Spleen (tissue), 7 donors: ENCODE measurements around the gene RBM14.

ENCODE experiments used
- POLR2AphosphoS5 ChIP-seq, 3 donors: sonication (generic); formaldehyde crosslinking; IDR thresholded peaks; one replicate each; pipeline ENCODE4 v1.5.1; 2017; ENCODE audit warnings: antibody characterized with exemption in 3 of 3
- TF ChIP-seq, protein P1 (sequence below), 11 experiments: fragments of 200-600 bp in 7 of 11; fragments of 450-650 bp in 4 of 11; sonication (generic) in 4 of 11; IDR thresholded peaks in 8 of 11; conservative IDR thresholded peaks in 3 of 11; 1 replicate in 7 of 11; 2 replicates in 4 of 11; pipeline versions ENCODE4 v1.4.0 to v1.8.0; 2016 to 2021; ENCODE audit warnings: antibody characterized with exemption in 11 of 11, inconsistent platforms in 4 of 11, mild to moderate bottlenecking in 1 of 11
- donor health status: DM: no; HTN: no; CAD: no; lungs with moderate emphysema.
- donor health status: DM: no; HTN: no; CAD: no.
- donor health status: DM: no; HTN: no; CAD: no.

- TF ChIP-seq, protein P1, sequence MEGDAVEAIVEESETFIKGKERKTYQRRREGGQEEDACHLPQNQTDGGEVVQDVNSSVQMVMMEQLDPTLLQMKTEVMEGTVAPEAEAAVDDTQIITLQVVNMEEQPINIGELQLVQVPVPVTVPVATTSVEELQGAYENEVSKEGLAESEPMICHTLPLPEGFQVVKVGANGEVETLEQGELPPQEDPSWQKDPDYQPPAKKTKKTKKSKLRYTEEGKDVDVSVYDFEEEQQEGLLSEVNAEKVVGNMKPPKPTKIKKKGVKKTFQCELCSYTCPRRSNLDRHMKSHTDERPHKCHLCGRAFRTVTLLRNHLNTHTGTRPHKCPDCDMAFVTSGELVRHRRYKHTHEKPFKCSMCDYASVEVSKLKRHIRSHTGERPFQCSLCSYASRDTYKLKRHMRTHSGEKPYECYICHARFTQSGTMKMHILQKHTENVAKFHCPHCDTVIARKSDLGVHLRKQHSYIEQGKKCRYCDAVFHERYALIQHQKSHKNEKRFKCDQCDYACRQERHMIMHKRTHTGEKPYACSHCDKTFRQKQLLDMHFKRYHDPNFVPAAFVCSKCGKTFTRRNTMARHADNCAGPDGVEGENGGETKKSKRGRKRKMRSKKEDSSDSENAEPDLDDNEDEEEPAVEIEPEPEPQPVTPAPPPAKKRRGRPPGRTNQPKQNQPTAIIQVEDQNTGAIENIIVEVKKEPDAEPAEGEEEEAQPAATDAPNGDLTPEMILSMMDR (IDR thresholded peaks at IDR 0.05 in 8 of 11, conservative IDR thresholded peaks at IDR 0.05 in 3 of 11), result no peak
- TF ChIP-seq POLR2AphosphoS5 (IDR thresholded peaks at IDR 0.05), result peak in 1 of 3 donors; percentile 23
Observed at GRCh38 chr11:66607126-66607834, 9.2 kb upstream of the RBM14 start.
